Ishikawa (cell line): Measurements from ENCODE around the gene FAM163B.

Experiments
- CEBPB ChIP-seq: IDR thresholded peaks from 2 replicates; pipeline ENCODE4 v1.6.1; 2012
- EGR1 ChIP-seq: IDR thresholded peaks from 2 replicates; pipeline ENCODE4 v1.6.1; 2012
- EP300 ChIP-seq: IDR thresholded peaks from 2 replicates; pipeline ENCODE4 v1.6.1; 2012; ENCODE audit warnings: borderline replicate concordance
- FOXM1 ChIP-seq: IDR thresholded peaks from 2 replicates; pipeline ENCODE4 v1.6.1; 2012; ENCODE audit warnings: low read depth, borderline replicate concordance
- NFIC ChIP-seq: IDR thresholded peaks from 2 replicates; pipeline ENCODE4 v1.6.1; 2012
- RAD21 ChIP-seq: IDR thresholded peaks from 2 replicates; pipeline ENCODE4 v1.6.1; 2012; ENCODE audit warnings: low read depth
- TAF1 ChIP-seq: IDR thresholded peaks from 2 replicates; pipeline ENCODE4 v1.6.1; 2012; ENCODE audit warnings: low read depth, mild to moderate bottlenecking
- TCF12 ChIP-seq: IDR thresholded peaks from 2 replicates; pipeline ENCODE4 v1.6.1; 2012; ENCODE audit warnings: low read depth
- TEAD4 ChIP-seq: IDR thresholded peaks from 2 replicates; pipeline ENCODE4 v1.6.1; 2012
- USF1 ChIP-seq: IDR thresholded peaks from 2 replicates; pipeline ENCODE4 v1.6.1; 2012
- YY1 ChIP-seq: IDR thresholded peaks from 2 replicates; pipeline ENCODE4 v1.6.1; 2012; ENCODE audit warnings: low read depth
- TF ChIP-seq, protein P1 (sequence below): IDR thresholded peaks from 2 replicates; pipeline ENCODE4 v1.6.1; 2012; ENCODE audit warnings: low read depth, mild to moderate bottlenecking
- TF ChIP-seq, protein P2 (sequence below): IDR thresholded peaks from 2 replicates; pipeline ENCODE4 v1.6.1; 2012

DNA sequence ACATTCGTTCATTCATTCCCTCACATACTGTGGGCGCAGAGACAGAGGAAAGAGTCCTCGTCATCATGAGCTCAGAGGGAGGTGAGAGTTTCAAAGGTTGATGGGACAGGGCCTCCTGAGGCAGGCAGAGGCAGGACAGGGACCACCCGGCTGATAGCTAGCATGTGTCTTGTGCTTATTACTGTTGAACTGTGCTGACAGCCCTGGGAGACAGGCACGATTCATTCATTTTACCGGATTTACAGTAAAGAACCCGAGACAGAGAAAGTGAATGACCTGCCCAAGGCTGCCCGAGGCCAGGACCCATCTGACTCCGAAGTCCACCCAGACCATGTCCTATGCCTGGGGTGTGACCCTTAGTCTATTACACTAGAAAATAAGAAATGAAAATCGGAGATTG is 4.9 kb upstream of the FAM163B start:
- TF ChIP-seq, protein P1, sequence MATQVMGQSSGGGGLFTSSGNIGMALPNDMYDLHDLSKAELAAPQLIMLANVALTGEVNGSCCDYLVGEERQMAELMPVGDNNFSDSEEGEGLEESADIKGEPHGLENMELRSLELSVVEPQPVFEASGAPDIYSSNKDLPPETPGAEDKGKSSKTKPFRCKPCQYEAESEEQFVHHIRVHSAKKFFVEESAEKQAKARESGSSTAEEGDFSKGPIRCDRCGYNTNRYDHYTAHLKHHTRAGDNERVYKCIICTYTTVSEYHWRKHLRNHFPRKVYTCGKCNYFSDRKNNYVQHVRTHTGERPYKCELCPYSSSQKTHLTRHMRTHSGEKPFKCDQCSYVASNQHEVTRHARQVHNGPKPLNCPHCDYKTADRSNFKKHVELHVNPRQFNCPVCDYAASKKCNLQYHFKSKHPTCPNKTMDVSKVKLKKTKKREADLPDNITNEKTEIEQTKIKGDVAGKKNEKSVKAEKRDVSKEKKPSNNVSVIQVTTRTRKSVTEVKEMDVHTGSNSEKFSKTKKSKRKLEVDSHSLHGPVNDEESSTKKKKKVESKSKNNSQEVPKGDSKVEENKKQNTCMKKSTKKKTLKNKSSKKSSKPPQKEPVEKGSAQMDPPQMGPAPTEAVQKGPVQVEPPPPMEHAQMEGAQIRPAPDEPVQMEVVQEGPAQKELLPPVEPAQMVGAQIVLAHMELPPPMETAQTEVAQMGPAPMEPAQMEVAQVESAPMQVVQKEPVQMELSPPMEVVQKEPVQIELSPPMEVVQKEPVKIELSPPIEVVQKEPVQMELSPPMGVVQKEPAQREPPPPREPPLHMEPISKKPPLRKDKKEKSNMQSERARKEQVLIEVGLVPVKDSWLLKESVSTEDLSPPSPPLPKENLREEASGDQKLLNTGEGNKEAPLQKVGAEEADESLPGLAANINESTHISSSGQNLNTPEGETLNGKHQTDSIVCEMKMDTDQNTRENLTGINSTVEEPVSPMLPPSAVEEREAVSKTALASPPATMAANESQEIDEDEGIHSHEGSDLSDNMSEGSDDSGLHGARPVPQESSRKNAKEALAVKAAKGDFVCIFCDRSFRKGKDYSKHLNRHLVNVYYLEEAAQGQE, result no peak
- TF ChIP-seq RAD21 (no peak), USF1 (no peak), TEAD4 (no peak), TAF1 (no peak), CEBPB (no peak), EGR1 (no peak), FOXM1 (no peak), EP300 (no peak), YY1 (no peak), NFIC (no peak), TCF12 (no peak)
- TF ChIP-seq, protein P2, sequence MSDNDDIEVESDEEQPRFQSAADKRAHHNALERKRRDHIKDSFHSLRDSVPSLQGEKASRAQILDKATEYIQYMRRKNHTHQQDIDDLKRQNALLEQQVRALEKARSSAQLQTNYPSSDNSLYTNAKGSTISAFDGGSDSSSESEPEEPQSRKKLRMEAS, result no peak
